BJ (cell line): ENCODE results near the gene KCNMB4. TPM values are rescaled to one million over a fixed set of nuclear protein-coding genes. Genes with fewer than 3 reads are reported as not detected.
"Not testable (repeated sequence)": the region's sequence is repeated elsewhere in the genome, so short reads cannot be mapped to it uniquely, and the experiment has no call there.

Experiments used
- CTCF ChIA-PET: fragments of 350-600 bp; formaldehyde crosslinking; extraction: SDS; loops from one replicate; lab custom pipeline; 2021; ENCODE audit warnings: antibody characterized with exemption, inconsistent platforms; lab: Yijun Ruan, JAX
- POLR2A ChIA-PET: fragments of 300-600 bp; sonication (Branson Sonifier 250); formaldehyde crosslinking; extraction: SDS; loops from one replicate; lab custom pipeline; 2021; ENCODE audit warnings: antibody characterized with exemption; lab: Charles Lee
- DNase-seq: peaks from one replicate; pipeline ENCODE4 v3.0.0-alpha.2; 2011; ENCODE audit warnings: low read depth
- H3K27me3 ChIP-seq: 2 replicates; pipeline ENCODE4 v1.6.0; 2011; ENCODE audit warnings: low read length; ENCODE audit not compliant: control insufficient read depth, insufficient read depth
- H3K36me3 ChIP-seq: 2 replicates; pipeline ENCODE4 v1.5.1; 2011; ENCODE audit warnings: low read length; ENCODE audit not compliant: control insufficient read depth, insufficient read depth
- H3K4me3 ChIP-seq: 2 replicates; pipeline ENCODE4 v1.5.1; 2011; ENCODE audit warnings: low read depth, mild to moderate bottlenecking, control low read depth, low read length
- polyA plus RNA-seq: library from polyadenylated mRNA; depleted of rRNA; stranded (reverse); fragments of >200 nt; gene quantifications from 2 replicates; pipeline ENCODE4 v1.2.3, GENCODE V29; 2011
- TF ChIP-seq, protein P1 (sequence below): IDR thresholded peaks from 2 replicates; pipeline ENCODE4 v1.5.1; 2011; ENCODE audit warnings: low read depth, mild to moderate bottlenecking, control low read depth, inconsistent platforms, low read length, moderate library complexity; ENCODE audit not compliant: insufficient read depth

Gene KCNMB4
- polyA plus RNA-seq, 1 experiment: 1.5 TPM

GRCh38 chr12:70389678-70390077 is 23.6 kb downstream of the KCNMB4 start:
- H3K4me3 ChIP-seq: no peak overlapping the region
- CTCF ChIA-PET: interaction anchor here (0.7 kb wide), 1 partner anchor 11 kb away, joined by 3 read pairs; no protein-coding TSS in a partner anchor
- DNase-seq: no peak
- no peaks in the 10 kb centered on the region for H3K27me3 ChIP-seq
- POLR2A ChIA-PET: no interaction called here
- H3K36me3 ChIP-seq: no peaks in the 10 kb centered on the region
- TF ChIP-seq, protein P1, sequence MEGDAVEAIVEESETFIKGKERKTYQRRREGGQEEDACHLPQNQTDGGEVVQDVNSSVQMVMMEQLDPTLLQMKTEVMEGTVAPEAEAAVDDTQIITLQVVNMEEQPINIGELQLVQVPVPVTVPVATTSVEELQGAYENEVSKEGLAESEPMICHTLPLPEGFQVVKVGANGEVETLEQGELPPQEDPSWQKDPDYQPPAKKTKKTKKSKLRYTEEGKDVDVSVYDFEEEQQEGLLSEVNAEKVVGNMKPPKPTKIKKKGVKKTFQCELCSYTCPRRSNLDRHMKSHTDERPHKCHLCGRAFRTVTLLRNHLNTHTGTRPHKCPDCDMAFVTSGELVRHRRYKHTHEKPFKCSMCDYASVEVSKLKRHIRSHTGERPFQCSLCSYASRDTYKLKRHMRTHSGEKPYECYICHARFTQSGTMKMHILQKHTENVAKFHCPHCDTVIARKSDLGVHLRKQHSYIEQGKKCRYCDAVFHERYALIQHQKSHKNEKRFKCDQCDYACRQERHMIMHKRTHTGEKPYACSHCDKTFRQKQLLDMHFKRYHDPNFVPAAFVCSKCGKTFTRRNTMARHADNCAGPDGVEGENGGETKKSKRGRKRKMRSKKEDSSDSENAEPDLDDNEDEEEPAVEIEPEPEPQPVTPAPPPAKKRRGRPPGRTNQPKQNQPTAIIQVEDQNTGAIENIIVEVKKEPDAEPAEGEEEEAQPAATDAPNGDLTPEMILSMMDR: no peak

DNA sequence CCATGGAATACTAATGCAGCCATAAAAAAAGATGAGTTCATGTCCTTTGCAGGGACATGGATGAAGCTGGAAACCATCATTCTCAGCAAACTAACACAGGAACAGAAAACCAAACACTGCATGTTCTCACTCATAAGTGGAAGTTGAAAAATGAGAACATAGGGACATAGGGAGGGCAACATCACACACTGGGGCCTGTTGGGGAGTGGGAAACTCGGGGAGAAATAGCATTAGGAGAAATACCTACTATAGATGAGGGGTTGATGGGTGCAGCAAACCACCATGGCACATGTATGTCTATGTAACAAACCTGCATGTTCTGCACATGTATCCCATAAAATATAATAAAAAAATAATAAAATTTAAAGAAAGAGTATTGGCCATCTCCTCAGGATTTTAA is 26.5 kb downstream of the KCNMB4 start:
- DNase-seq, H3K27me3 ChIP-seq, CTCF ChIA-PET, POLR2A ChIA-PET, H3K36me3 ChIP-seq, H3K4me3 ChIP-seq: not testable (repeated sequence)

- POLR2A ChIA-PET: no interaction called here
These were observed 27.9 kb downstream of the KCNMB4 start for GRCh38 chr12:70393787-70394499.

DNA sequence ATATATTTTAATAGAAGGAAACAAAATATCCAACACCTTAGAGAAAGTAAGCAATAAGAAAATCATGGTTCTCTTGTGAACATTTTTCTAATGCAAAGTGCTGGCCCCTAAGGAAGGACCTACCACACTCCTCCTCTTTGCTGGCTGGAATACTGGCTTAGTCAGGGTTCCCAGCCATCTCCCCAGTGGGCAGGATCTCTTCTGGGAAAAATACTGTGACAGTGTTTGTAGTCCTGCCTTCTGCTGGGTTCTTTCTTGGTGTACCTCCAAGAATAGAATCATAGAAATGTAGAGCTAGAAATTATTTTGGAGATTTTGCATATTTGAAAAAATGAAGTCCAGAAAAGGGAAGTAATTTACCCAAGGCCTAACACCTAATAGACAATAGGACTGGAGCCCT is 31.9 kb downstream of the KCNMB4 start:
- DNase-seq: no peak
- no peaks in the 10 kb centered on the region for H3K27me3 ChIP-seq
- H3K4me3 ChIP-seq: no peak overlapping the region
- POLR2A ChIA-PET: no interaction called here
- TF ChIP-seq, protein P1: no peak
- CTCF ChIA-PET: no interaction called here
- no peaks in the 10 kb centered on the region for H3K36me3 ChIP-seq

More at GRCh38 chr12:70393787-70394499, 27.9 kb downstream of the KCNMB4 start:
- Histone ChIP-seq H3K36me3 (no peaks in the 10 kb centered on the region), H3K27me3 (no peaks in the 10 kb centered on the region), H3K4me3 (no peak overlapping the region)
- CTCF ChIA-PET: interaction anchor here (0.8 kb wide), 1 partner anchor 9 kb away, joined by 4 read pairs; no protein-coding TSS in a partner anchor
- TF ChIP-seq, protein P1: no peak
- peak; percentile 52 for DNase-seq

DNA sequence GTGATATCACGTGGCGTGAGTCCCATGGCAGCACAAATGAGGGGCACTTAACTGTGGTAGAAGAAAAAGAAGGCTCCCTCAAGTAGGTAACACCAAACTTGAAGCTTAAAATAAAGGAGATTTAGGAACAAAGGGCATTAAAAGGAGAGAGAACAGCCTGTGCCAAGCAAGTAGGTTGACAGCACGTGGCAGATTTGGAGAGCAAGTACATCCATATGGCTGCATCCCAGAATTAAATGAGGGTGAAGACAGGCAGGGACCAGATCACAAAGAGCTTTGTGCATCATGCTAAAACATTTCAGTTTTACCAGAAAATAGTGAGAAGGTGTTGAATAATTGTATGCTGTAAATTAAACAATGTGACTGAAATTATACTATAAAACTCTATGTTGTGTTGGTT is 32.8 kb downstream of the KCNMB4 start:
- TF ChIP-seq, protein P1: no peak
- no peak for DNase-seq
- Histone ChIP-seq H3K36me3 (no peaks in the 10 kb centered on the region), H3K27me3 (no peaks in the 10 kb centered on the region), H3K4me3 (no peak overlapping the region)
- ChIA-PET POLR2A (no interaction called here), CTCF (no interaction called here)
